Measurements from ENCODE around the gene UNKL.

UNKL gene

GRCh38 chr16:1430759-1431496 lies 16.4 kb upstream of the UNKL start, which contains the start of gene PERCC1:
TSS of gene PERCC1 (plus strand) at chr16:1431078. CDS start at chr16:1432594, 1,516 bp downstream.
- DNase-seq (no peak), ATAC-seq (replicated peaks) (no peak)
- Mint-ChIP-seq H3K4me3 (no peak within 1 kb of the TSS), H3K9me3 (no peaks in the 10 kb centered on the region), H3K27ac (no peak within 1 kb of the TSS), H3K27me3 (peaks cover 0 to 5% of the 10 kb centered on the region in 2 donors), H3K4me1 (peaks cover 10 to 18% of the 10 kb centered on the region in 2 donors), H3K36me3 (peaks cover 0 to 2% of the 10 kb centered on the region in 2 donors)

DNA sequence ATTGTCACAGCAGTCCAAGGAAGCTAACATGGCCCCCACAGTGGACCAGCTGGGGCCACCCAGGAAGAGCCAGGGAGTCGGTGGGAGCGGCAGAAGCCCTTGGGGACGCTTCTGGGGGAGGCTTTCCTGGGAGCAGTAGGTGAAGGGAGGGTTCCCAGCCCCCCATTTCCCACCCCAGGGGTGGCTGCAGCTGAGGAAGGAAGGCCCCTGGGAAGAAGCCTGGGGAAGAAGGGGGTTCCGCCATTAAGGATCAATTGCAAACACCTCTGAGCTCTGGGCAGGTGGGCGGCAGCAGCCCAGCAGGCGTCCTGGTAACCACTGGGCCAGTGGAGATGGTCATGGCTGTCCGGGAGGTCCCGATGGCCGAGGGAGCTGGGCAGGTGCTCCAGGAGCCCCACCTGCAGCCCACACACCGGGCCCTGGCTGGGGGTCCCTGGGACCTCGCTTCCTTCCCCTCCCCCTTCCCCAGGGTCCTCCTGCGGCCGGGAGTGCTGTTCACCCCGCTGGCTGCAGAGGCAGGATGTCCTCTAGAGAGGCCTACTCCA lies 15.8 kb upstream of the UNKL start:
- no peak for ATAC-seq (replicated peaks)
- H3K4me1 Mint-ChIP-seq = peaks cover 10 to 18% of the 10 kb centered on the region in 2 donors
- no peak overlapping the region for H3K4me3 Mint-ChIP-seq
- DNase-seq = no peak
- H3K27me3 Mint-ChIP-seq = peaks cover 0 to 5% of the 10 kb centered on the region in 2 donors
- H3K9me3 Mint-ChIP-seq = no peaks in the 10 kb centered on the region
- no peak overlapping the region for H3K27ac Mint-ChIP-seq
- H3K36me3 Mint-ChIP-seq = no peaks in the 10 kb centered on the region

GRCh38 chr16:1429631-1430030 lies 15.1 kb upstream of the UNKL start:
- no peak for ATAC-seq (replicated peaks)

GRCh38 chr16:1429012-1429411 lies 14.5 kb upstream of the UNKL start:
- DNase-seq (no peak), ATAC-seq (replicated peaks) (peak; percentile 5 to 14)
- Mint-ChIP-seq H3K27ac (peak overlapping the region; percentile 90), H3K27me3 (peaks cover 0 to 5% of the 10 kb centered on the region in 2 donors), H3K4me1 (peaks cover 10 to 18% of the 10 kb centered on the region in 2 donors), H3K9me3 (no peaks in the 10 kb centered on the region), H3K36me3 (no peaks in the 10 kb centered on the region), H3K4me3 (no peak overlapping the region)

More at GRCh38 chr16:1429631-1430030, 15.1 kb upstream of the UNKL start:
- no peaks in the 10 kb centered on the region for H3K36me3 Mint-ChIP-seq
- no peaks in the 10 kb centered on the region for H3K9me3 Mint-ChIP-seq
- peak overlapping the region; percentile 62 for H3K27ac Mint-ChIP-seq
- peaks cover 0 to 5% of the 10 kb centered on the region in 2 donors for H3K27me3 Mint-ChIP-seq
- no peak overlapping the region for H3K4me3 Mint-ChIP-seq
- peaks cover 10 to 18% of the 10 kb centered on the region in 2 donors for H3K4me1 Mint-ChIP-seq
- DNase-seq = no peak

GRCh38 chr16:1428511-1428910 lies 14.0 kb upstream of the UNKL start:
- no peaks in the 10 kb centered on the region for H3K9me3 Mint-ChIP-seq
- no peaks in the 10 kb centered on the region for H3K36me3 Mint-ChIP-seq
- peaks cover 10 to 18% of the 10 kb centered on the region in 2 donors for H3K4me1 Mint-ChIP-seq
- H3K27me3 Mint-ChIP-seq = peaks cover 0 to 5% of the 10 kb centered on the region in 2 donors
- H3K4me3 Mint-ChIP-seq = peak overlapping the region in 1 of 2 donors; percentile 44
- peak; percentile 58 for DNase-seq
- ATAC-seq (replicated peaks) = peak; percentile 90
- H3K27ac Mint-ChIP-seq = peak overlapping the region; percentile 37

GRCh38 chr16:1427473-1428461 lies 13.3 kb upstream of the UNKL start:
- H3K4me3 Mint-ChIP-seq = peak overlapping the region in 1 of 2 donors; percentile 44
- H3K4me1 Mint-ChIP-seq = peaks cover 10 to 18% of the 10 kb centered on the region in 2 donors
- ATAC-seq (replicated peaks) (no peak), DNase-seq (no peak)
- H3K9me3 Mint-ChIP-seq = no peaks in the 10 kb centered on the region
- H3K27me3 Mint-ChIP-seq = peaks cover 0 to 5% of the 10 kb centered on the region in 2 donors
- no peaks in the 10 kb centered on the region for H3K36me3 Mint-ChIP-seq
- H3K27ac Mint-ChIP-seq = peak overlapping the region; percentile 37

DNA sequence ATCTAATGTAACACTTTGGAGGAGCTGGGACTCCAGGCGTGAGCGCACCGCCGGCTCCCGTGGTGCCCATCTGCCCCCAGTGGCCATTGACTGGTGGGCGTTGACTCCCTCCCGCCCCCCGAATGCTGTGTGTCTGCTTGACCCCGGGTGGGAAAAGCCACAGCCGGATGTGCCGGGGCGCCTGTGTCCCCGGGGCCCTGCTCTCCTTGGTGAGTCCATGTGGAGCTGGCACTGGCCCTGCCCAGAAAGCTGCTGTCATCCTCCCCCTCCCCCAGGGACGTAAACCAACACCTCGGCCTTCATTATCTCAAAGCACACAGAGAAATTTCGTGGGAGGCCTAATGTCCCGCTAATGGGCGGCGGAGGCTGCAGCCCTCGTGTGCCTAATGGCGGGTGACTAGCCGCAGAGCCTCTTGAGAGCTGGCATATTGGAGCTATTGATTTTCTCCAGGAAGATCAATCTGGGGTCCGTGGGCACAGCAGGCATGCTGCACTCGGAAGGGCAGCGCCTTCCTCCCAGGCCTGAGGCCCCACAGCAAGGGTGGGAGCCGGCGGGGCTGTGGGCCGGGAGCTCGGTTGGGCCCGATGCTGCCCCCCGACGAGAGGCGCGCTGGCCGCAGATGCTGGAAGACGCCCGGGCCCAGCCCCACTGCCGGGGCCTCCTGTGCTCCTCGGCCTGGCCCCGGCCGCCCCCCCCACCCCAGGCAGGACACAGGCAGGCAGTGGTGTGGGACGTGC lies 12.4 kb upstream of the UNKL start:
- DNase-seq (no peak), ATAC-seq (replicated peaks) (no peak)
- Mint-ChIP-seq H3K27ac (peak overlapping the region; percentile 42), H3K27me3 (peaks cover 0 to 5% of the 10 kb centered on the region in 2 donors), H3K9me3 (no peaks in the 10 kb centered on the region), H3K4me1 (peaks cover 11 to 24% of the 10 kb centered on the region in 2 donors), H3K4me3 (no peak overlapping the region), H3K36me3 (no peaks in the 10 kb centered on the region)

DNA sequence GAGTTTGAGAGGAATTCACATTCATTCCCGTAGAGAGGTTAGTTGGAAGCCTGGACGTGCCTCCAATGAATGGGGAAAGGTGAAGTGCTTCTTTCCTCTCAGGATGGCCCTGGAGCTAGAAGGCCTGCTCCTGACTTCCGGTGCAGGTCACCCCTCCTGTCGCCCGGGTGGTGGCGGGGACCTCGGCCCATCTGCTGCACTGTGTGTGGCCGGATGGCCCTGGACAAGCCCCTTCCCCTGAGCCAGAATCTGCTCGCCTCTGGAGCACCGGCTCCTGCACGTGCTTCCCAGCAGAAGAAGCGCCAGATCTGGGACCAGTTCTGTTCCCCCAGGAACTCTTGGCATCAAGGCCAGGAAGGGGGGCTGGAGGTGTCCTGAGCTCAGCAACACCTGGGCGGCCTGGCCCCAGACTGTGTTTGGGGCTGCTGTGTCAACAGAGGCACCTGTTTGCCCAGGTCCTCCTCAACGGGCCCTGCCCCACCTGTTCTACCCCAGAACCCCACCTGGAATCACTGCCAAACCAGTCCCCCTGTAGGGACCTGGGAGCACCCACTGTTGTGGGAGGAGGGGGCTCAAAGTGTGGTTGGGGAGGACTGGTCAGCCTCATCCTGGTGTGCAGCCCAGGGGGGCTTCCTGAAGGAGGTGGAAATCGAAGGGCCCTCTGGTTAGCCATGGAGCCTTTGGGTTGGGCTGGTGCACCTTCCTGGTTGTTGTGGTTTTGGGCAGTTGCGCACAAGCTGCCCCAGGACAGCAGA lies 11.3 kb upstream of the UNKL start:
- Mint-ChIP-seq H3K9me3 (no peaks in the 10 kb centered on the region), H3K36me3 (no peaks in the 10 kb centered on the region), H3K4me3 (no peak overlapping the region), H3K4me1 (peaks cover 11 to 35% of the 10 kb centered on the region in 2 donors), H3K27me3 (peaks cover 0 to 5% of the 10 kb centered on the region in 2 donors), H3K27ac (peak overlapping the region; percentile 37)
- ATAC-seq (replicated peaks) (no peak), DNase-seq (no peak)

DNA sequence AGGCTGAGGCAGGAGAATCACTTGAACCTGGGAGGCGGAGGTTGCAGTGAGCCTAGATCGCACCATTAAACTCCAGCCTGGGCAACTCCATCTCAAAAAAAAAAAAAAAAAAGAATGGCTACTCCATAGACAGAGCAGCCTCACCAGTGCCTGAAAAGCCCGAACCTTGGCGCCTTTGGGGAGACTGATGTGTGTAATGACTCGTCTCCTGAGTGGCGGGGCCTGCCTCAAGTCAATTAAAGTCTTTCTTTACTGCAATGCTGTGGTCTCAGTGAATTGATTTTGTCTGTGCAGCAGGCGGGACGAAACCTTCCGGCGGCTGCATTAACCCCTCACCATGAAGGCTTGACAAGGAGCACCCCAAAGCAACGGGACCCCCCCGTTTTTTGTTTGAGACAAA lies 9.5 kb upstream of the UNKL start:
- Mint-ChIP-seq H3K27me3 (no peaks in the 10 kb centered on the region), H3K4me1 (peaks cover 3 to 38% of the 10 kb centered on the region in 2 donors), H3K36me3 (peaks cover 5 to 6% of the 10 kb centered on the region in 2 donors), H3K9me3 (no peaks in the 10 kb centered on the region), H3K27ac (peak overlapping the region; percentile 51), H3K4me3 (no peak overlapping the region)
- ATAC-seq (replicated peaks) (no peak), DNase-seq (no peak)

DNA sequence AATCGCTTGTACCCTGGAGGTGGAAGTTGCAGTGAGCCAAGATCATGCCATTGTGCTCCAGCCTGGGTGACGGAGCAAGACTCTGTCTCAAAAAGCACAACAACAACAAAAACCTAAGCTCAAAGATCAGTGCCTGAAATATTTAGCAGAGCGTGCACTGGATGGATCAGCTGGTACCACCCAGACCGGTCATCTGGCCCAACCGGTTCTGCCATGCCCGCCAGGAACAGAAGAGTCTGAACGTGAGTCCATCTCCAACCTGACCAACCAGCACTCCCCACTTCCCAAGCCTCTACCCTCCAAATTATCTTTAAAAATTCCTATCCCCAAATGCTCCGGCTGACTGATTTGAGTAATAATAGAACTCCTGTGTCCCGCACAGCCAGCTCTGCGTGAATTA lies 7.6 kb upstream of the UNKL start:
- H3K9me3 Mint-ChIP-seq = no peaks in the 10 kb centered on the region
- no peak overlapping the region for H3K4me3 Mint-ChIP-seq

GRCh38 chr16:1420111-1420539 lies 5.6 kb upstream of the UNKL start:
- Mint-ChIP-seq H3K9me3 (no peaks in the 10 kb centered on the region), H3K36me3 (peaks cover 12 to 18% of the 10 kb centered on the region in 2 donors), H3K4me3 (peak overlapping the region; percentile 88 to 98), H3K27me3 (no peaks in the 10 kb centered on the region), H3K27ac (peak overlapping the region; percentile 99), H3K4me1 (peaks cover 14 to 42% of the 10 kb centered on the region in 2 donors)
- ATAC-seq (replicated peaks) = peak in 1 of 2 donors; percentile 2
- DNase-seq = no peak

More for the DNA sequence above, 7.6 kb upstream of the UNKL start:
- ATAC-seq (replicated peaks) = no peak
- Mint-ChIP-seq H3K4me1 (peaks cover 8 to 42% of the 10 kb centered on the region in 2 donors), H3K27ac (peak overlapping the region; percentile 99), H3K36me3 (peaks cover 10 to 14% of the 10 kb centered on the region in 2 donors), H3K27me3 (no peaks in the 10 kb centered on the region)
- no peak for DNase-seq

DNA sequence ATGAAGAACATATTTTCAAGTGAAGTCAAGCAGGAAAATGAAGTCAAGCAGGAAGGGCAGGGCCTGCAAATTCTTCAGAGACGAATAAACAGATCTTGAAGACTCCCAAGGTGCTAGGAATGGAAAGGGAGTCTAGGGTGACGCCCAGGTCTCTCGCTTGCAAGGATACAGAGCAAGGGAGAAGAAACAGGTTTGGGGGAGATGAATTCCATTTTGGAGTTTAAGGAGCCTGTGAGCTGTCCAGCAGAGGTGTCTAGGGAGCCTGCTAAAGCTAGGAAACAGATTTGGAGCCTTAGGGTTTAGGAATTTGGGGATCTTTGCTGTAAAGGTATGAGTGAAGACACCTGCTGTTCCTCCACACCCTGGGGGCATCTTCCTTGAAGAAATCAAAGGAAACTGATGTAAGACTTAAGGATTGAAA lies 2.0 kb upstream of the UNKL start:
- Mint-ChIP-seq H3K4me3 (no peak overlapping the region), H3K4me1 (peaks cover 12 to 38% of the 10 kb centered on the region in 2 donors), H3K9me3 (no peaks in the 10 kb centered on the region), H3K27me3 (no peaks in the 10 kb centered on the region), H3K27ac (peak overlapping the region; percentile 86), H3K36me3 (peaks cover 14 to 21% of the 10 kb centered on the region in 2 donors)
- ATAC-seq (replicated peaks) (no peak), DNase-seq (no peak)
